Measurements from ENCODE around the gene DNHD1. TPM values are rescaled to one million over a fixed set of nuclear protein-coding genes. Genes with fewer than 3 reads are reported as not detected.

The DNHD1 gene
- total RNA-seq, 1 experiment from 2014 or later = 13.9 TPM

- H3K27ac ChIP-seq = no peak overlapping the region
- H3K4me2 ChIP-seq = no peak overlapping the region
- no peaks in the 10 kb centered on the region for H3K9me3 ChIP-seq (ENCODE audit: insufficient read depth, low read depth)
- intact Hi-C loops (cut with micrococcal nuclease; ENCODE audit: unreplicated experiment) = no loop called here
- no peaks in the 10 kb centered on the region for H4K20me1 ChIP-seq (ENCODE audit: insufficient read depth)
- no peaks in the 10 kb centered on the region for H3F3A ChIP-seq (ENCODE audit: insufficient read depth, low read depth)
- H3K36me3 ChIP-seq (ENCODE audit: low read depth) = no peaks in the 10 kb centered on the region
- H3K27me3 ChIP-seq (ENCODE audit: insufficient read depth, low read depth) = no peaks in the 10 kb centered on the region
- no peak overlapping the region for H3K4me3 ChIP-seq
- no peaks in the 10 kb centered on the region for H3K79me2 ChIP-seq (ENCODE audit: low read depth)
- no TSS peak for BruUV-seq (replicated peaks)
- ChIA-PET POLR2A (ENCODE audit: unreplicated experiment) (no interaction called here), CTCF (no interaction called here)
- H3K4me1 ChIP-seq (replicated peaks; ENCODE audit: insufficient read depth) = no peaks in the 10 kb centered on the region
- no peaks in the 10 kb centered on the region for H3K9me2 ChIP-seq (ENCODE audit: insufficient read depth)
- no peak overlapping the region for H2AFZ ChIP-seq
- TF ChIP-seq EZH2 (IDR thresholded peaks at IDR 0.05; ENCODE audit: low read depth) = no peak
- TF ChIP-seq, protein P1, sequence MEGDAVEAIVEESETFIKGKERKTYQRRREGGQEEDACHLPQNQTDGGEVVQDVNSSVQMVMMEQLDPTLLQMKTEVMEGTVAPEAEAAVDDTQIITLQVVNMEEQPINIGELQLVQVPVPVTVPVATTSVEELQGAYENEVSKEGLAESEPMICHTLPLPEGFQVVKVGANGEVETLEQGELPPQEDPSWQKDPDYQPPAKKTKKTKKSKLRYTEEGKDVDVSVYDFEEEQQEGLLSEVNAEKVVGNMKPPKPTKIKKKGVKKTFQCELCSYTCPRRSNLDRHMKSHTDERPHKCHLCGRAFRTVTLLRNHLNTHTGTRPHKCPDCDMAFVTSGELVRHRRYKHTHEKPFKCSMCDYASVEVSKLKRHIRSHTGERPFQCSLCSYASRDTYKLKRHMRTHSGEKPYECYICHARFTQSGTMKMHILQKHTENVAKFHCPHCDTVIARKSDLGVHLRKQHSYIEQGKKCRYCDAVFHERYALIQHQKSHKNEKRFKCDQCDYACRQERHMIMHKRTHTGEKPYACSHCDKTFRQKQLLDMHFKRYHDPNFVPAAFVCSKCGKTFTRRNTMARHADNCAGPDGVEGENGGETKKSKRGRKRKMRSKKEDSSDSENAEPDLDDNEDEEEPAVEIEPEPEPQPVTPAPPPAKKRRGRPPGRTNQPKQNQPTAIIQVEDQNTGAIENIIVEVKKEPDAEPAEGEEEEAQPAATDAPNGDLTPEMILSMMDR (conservative IDR thresholded peaks at IDR 0.05) = no peak
- DNase-seq = no peak
Measured at GRCh38 chr11:6565325-6565724, 68.2 kb downstream of the DNHD1 start.

GRCh38 chr11:6565988-6566703, 69.1 kb downstream of the DNHD1 start:
- Histone ChIP-seq H3K27me3 (ENCODE audit: insufficient read depth, low read depth) (no peaks in the 10 kb centered on the region), H3F3A (ENCODE audit: insufficient read depth, low read depth) (no peaks in the 10 kb centered on the region), H3K9me3 (ENCODE audit: insufficient read depth, low read depth) (no peaks in the 10 kb centered on the region), H2AFZ (no peak overlapping the region), H3K4me1 (replicated peaks; ENCODE audit: insufficient read depth) (no peaks in the 10 kb centered on the region), H3K36me3 (ENCODE audit: low read depth) (no peaks in the 10 kb centered on the region), H3K9me2 (ENCODE audit: insufficient read depth) (no peaks in the 10 kb centered on the region), H4K20me1 (ENCODE audit: insufficient read depth) (no peaks in the 10 kb centered on the region), H3K4me2 (no peak overlapping the region), H3K27ac (no peak overlapping the region), H3K4me3 (no peak overlapping the region), H3K79me2 (ENCODE audit: low read depth) (no peaks in the 10 kb centered on the region)
- TF ChIP-seq, protein P1 (conservative IDR thresholded peaks at IDR 0.05) = no peak
- intact Hi-C loops (cut with micrococcal nuclease; ENCODE audit: unreplicated experiment) = no loop called here
- no TSS peak for BruUV-seq (replicated peaks)
- ChIA-PET CTCF (no interaction called here), POLR2A (ENCODE audit: unreplicated experiment) (no interaction called here)
- DNase-seq = no peak

- TF ChIP-seq EZH2 (IDR thresholded peaks at IDR 0.05; ENCODE audit: low read depth) = no peak
- TF ChIP-seq, protein P1 (conservative IDR thresholded peaks at IDR 0.05) = no peak
- no peak overlapping the region for H2AFZ ChIP-seq
- intact Hi-C loops (cut with micrococcal nuclease; ENCODE audit: unreplicated experiment) = no loop called here
- H3K27me3 ChIP-seq (ENCODE audit: insufficient read depth, low read depth) = no peaks in the 10 kb centered on the region
- no peaks in the 10 kb centered on the region for H3F3A ChIP-seq (ENCODE audit: insufficient read depth, low read depth)
- DNase-seq = no peak
- ChIA-PET POLR2A (ENCODE audit: unreplicated experiment) (no interaction called here), CTCF (no interaction called here)
- H3K79me2 ChIP-seq (ENCODE audit: low read depth) = no peaks in the 10 kb centered on the region
- no peak overlapping the region for H3K4me2 ChIP-seq
- H3K9me2 ChIP-seq (ENCODE audit: insufficient read depth) = no peaks in the 10 kb centered on the region
- H3K36me3 ChIP-seq (ENCODE audit: low read depth) = no peaks in the 10 kb centered on the region
- no peak overlapping the region for H3K27ac ChIP-seq
- BruUV-seq (replicated peaks) = no TSS peak
- H4K20me1 ChIP-seq (ENCODE audit: insufficient read depth) = no peaks in the 10 kb centered on the region
- no peaks in the 10 kb centered on the region for H3K4me1 ChIP-seq (replicated peaks; ENCODE audit: insufficient read depth)
- no peak overlapping the region for H3K4me3 ChIP-seq
- no peaks in the 10 kb centered on the region for H3K9me3 ChIP-seq (ENCODE audit: insufficient read depth, low read depth)
Measured at GRCh38 chr11:6566704-6567370, 69.8 kb downstream of the DNHD1 start.

Measured in PC-9 (cell line).